ENCODE data around the gene HTD2.
"Not testable (repeated sequence)": the region's sequence is repeated elsewhere in the genome, so short reads cannot be mapped to it uniquely, and the experiment has no call there.

Gene HTD2

DNA sequence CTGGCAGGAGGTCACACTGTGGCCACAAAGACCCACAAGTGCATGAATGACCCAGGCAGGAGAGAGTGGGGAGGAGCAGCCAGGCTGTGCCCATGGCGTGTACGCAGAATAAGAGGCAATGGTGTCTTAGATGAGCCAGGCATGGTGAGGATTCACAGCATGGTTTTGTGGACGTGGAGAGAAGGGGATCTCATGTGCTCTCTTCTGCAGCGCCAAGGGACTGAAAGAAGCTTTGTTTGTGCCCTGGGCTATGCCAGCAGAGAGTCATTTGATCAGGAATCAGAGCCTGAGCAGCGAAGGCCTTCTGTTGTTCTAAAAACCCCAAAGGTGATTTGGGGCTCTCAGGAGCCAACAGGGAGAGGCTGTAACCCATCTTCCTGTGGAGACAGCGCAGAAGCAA is 19.0 kb upstream of the HTD2 start:
- TF ChIP-seq, protein P1, sequence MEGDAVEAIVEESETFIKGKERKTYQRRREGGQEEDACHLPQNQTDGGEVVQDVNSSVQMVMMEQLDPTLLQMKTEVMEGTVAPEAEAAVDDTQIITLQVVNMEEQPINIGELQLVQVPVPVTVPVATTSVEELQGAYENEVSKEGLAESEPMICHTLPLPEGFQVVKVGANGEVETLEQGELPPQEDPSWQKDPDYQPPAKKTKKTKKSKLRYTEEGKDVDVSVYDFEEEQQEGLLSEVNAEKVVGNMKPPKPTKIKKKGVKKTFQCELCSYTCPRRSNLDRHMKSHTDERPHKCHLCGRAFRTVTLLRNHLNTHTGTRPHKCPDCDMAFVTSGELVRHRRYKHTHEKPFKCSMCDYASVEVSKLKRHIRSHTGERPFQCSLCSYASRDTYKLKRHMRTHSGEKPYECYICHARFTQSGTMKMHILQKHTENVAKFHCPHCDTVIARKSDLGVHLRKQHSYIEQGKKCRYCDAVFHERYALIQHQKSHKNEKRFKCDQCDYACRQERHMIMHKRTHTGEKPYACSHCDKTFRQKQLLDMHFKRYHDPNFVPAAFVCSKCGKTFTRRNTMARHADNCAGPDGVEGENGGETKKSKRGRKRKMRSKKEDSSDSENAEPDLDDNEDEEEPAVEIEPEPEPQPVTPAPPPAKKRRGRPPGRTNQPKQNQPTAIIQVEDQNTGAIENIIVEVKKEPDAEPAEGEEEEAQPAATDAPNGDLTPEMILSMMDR (IDR thresholded peaks at IDR 0.05; ENCODE audit: low read depth, low read length): no peak
- DNase-seq (ENCODE audit: extremely low read depth, low read depth): no peak

DNA sequence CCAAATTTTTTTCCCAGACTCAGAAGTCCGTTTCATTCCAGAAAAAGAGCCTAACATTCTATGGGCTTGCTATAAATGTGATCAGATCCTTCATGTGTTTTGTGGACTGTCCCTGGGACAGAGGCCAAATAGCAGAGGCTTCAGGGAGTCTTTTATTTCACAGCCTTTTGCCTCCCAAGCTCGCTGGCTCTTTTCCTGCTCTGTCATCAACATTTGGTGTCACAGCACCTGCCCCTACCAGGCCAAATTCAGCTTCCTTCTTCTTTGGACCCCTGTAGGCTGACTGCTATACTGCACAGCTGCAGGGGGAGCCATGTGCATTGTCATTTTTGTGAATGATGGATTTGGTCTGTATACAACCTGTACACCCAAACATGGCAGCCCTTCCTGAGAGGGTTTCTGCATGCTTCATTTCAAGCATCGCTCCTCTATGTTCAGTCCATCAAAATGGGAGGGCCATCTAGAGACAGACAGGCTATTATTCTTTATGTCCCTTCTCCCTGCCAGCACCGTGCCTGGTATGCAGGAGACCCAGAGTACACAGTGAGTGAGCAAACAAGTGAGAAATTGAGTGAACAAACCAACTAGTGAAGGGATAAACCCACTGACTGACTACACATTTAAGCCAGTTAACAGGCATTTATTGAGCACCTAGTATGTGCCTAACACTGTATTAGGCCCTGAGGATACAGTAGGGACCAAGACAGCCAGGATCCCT is 18.1 kb upstream of the HTD2 start:
- TF ChIP-seq, protein P1 (IDR thresholded peaks at IDR 0.05; ENCODE audit: low read depth, low read length): no peak
- DNase-seq (ENCODE audit: extremely low read depth, low read depth): no peak

DNA sequence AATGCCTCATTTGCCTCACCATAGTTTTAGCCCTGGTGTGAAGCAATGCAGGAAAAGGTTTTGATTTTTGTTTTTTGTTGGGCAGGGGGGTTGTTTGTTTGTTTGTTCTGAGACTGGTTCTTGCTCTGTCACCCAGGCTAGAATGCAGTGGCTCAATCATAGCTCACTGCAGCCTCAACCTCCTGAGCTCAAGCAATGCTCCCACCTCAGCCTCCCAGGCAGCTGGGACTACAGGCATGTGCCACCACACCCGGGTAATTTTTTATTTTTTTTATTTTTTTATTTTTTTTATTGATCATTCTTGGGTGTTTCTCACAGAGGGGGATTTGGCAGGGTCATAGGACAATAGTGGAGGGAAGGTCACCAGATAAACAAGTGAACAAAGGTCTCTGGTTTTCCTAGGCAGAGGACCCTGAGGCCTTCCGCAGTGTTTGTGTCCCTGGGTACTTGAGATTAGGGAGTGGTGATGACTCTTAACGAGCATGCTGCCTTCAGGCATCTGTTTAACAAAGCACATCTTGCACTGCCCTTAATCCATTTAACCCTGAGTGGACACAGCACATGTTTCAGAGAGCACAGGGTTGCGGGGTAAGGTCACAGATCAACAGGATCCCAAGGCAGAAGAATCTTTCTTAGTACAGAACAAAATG is 17.2 kb upstream of the HTD2 start:
- DNase-seq (ENCODE audit: extremely low read depth, low read depth): not testable (repeated sequence)

DNA sequence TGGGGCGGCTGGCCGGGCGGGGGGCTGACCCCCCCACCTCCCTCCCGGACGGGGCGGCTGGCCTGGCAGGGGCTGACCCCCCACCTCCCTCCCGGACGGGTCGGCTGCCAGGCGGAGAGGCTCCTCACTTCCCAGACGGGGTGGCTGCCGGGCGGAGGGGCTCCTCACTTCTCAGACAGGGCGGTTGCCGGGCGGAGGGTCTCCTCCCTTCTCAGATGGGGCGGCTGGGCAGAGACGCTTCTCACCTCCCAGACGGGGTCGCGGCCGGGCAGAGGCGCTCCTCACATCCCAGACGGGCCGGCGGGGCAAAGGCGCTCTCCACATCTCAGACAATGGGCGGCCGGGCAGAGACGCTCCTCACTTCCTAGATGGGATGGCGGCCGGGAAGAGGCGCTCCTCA is 15.9 kb upstream of the HTD2 start:
- not testable (repeated sequence) for DNase-seq (ENCODE audit: extremely low read depth, low read depth)

DNA sequence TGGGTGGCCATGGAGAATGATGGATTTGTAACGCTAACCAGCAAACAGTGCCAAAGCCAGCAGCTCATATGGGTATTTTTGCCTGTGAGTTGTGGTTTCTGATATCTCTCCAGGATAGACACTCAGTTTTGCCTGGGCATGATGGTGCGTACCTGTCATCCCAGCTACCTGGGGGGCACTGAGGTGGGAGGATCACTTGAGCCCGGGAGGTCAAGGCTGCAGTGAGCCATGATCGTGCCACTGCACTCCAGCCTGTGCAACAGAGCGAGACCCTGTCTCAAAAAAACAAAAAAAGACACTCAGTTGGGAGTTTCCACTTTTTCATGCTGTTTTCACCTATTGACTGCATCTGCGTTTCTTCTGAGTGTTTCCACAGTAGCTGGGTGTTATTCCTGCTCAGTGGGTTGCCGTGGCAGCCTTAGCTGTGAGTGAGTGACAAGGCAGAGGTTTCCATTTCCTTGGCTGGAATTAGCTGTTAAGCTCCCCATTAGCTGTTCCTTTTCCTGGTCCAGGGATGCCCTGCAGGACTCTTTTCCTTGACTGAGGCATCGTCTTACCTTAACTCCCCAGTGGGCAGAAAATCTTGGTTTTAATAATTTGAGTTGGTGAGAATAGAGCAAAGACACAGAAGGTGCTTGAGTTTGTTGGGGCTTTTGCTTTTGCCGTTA is 14.5 kb upstream of the HTD2 start:
- TF ChIP-seq, protein P1 (IDR thresholded peaks at IDR 0.05; ENCODE audit: low read depth, low read length): no peak

DNA sequence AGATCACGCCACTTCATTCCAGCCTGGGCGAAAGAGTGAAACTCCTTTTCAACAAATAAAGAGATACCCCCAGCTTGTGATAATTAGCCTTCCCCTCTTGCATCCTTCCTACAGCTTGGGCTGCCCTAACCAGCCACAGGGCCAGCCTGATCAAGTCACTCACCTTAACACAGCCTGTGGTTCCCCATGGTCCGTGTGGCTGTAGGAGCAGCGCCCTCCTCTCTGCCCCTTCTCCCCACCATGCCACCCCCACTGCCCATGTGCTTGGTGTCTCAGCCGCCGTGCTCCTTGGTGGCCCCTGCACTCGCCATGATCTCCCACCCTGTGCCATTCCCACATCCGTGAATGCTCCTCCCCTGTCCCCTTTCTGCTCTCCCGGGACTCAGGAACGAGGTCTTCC is 13.5 kb upstream of the HTD2 start:
- no peak for DNase-seq (ENCODE audit: extremely low read depth, low read depth)

More for the DNA sequence above, 14.5 kb upstream of the HTD2 start:
- no peak for DNase-seq (ENCODE audit: extremely low read depth, low read depth)

DNA sequence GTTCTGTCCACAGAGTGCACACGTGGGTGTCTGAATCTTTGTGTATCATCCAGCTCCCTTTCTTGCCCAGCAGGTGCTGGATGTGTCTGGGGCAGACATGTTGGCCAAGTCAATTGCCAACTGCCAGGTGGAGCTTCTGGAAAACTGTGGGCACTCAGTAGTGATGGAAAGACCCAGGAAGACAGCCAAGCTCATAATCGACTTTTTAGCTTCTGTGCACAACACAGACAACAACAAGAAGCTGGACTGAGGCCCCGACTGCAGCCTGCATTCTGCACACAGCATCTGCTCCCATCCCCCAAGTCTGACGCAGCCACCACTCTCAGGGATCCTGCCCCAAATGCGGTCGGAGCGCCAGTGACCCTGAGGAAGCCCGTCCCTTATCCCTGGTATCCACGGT is 12.8 kb upstream of the HTD2 start:
- TF ChIP-seq, protein P1 (IDR thresholded peaks at IDR 0.05; ENCODE audit: low read depth, low read length): no peak
- no peak for DNase-seq (ENCODE audit: extremely low read depth, low read depth)

More for the DNA sequence above, 13.5 kb upstream of the HTD2 start:
- TF ChIP-seq, protein P1 (IDR thresholded peaks at IDR 0.05; ENCODE audit: low read depth, low read length): no peak

DNA sequence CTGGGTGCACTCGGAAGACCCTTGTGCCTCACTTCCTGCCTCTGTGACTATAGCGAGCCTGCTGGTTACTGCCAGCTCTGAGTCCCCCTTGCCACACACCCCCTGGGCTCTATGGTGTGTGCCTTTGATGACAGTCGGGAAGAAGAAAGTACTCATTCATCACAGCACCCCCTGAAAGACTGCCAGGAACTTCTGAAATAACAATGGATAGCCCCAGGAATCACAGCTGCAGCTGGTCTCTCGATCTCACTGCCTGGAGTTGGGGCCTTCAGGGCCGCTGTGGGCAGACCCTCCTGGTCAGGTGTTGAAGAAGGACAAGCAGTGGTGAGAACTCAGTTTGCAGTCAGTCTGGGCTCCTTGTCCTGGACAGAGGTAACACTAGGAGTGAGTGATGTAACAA is 10.1 kb upstream of the HTD2 start:
- DNase-seq (ENCODE audit: extremely low read depth, low read depth): no peak
- TF ChIP-seq, protein P1 (IDR thresholded peaks at IDR 0.05; ENCODE audit: low read depth, low read length): no peak
